Epithelial cell of prostate (primary cell): ENCODE data around the gene TRIM58.

ENCODE experiments used
- DNase-seq: peaks from one replicate; pipeline ENCODE4 v3.0.0-alpha.2; 2011; ENCODE audit warnings: low read depth, low spot score
- H3K27ac ChIP-seq: fragments of 450-650 bp; 2 replicates; pipeline ENCODE4 v1.5.1; 2017; ENCODE audit warnings: mild to moderate bottlenecking

Gene TRIM58, protein sequence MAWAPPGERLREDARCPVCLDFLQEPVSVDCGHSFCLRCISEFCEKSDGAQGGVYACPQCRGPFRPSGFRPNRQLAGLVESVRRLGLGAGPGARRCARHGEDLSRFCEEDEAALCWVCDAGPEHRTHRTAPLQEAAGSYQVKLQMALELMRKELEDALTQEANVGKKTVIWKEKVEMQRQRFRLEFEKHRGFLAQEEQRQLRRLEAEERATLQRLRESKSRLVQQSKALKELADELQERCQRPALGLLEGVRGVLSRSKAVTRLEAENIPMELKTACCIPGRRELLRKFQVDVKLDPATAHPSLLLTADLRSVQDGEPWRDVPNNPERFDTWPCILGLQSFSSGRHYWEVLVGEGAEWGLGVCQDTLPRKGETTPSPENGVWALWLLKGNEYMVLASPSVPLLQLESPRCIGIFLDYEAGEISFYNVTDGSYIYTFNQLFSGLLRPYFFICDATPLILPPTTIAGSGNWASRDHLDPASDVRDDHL

DNA sequence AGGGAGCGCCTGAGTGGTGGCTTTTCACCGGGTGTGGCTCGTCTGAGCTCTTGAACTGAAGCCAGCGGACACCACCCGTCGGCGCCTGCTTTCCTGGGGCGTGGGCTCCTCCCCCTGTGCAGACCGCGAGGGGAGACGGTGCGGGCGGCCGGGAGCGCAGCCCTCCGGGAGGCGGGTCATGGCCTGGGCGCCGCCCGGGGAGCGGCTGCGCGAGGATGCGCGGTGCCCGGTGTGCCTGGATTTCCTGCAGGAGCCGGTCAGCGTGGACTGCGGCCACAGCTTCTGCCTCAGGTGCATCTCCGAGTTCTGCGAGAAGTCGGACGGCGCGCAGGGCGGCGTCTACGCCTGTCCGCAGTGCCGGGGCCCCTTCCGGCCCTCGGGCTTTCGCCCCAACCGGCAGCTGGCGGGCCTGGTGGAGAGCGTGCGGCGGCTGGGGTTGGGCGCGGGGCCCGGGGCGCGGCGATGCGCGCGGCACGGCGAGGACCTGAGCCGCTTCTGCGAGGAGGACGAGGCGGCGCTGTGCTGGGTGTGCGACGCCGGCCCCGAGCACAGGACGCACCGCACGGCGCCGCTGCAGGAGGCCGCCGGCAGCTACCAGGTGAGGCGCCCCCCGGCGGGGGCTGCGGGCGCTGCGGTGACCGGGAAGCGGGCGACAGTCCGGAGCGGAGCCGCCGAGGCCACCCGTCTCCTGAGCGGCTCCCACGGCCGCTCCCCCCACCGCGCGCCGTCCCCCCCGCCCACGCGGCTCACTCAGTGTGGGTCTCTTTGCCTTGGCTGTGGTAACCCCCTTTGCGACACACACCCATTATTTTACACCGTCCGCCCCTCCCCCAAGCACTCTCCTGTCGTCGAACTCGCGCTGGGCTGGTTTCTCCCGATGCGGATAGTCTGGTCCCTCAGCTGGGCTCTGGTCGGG is at the start of gene TRIM58:
TRIM58 (plus strand) TSS at position 119 of the 916 bp plus-strand sequence; CDS start at position 179, 60 bp downstream.
- DNase-seq, result no peak
- H3K27ac ChIP-seq, result no peak within 1 kb of the TSS

DNA sequence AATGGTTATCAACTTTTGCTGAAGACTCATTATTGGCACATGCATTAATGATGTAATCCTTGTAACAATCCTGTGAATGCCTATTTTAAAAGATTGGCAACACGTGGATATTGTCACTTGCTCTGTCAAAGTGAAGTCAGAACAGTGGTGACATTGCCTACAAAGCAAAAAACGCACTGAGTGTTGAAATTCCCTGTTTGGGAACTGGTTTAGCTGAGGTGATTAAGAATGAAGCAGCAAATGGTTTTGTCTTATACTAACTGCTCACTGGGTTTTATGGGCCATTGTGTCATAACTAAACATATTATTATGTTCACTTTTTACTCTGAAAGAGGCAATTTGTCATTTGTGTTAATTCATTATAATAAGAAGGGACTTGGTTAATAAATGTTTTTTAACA is 44.4 kb upstream of the TRIM58 start:
- no peak for DNase-seq
- no peak overlapping the region for H3K27ac ChIP-seq

DNA sequence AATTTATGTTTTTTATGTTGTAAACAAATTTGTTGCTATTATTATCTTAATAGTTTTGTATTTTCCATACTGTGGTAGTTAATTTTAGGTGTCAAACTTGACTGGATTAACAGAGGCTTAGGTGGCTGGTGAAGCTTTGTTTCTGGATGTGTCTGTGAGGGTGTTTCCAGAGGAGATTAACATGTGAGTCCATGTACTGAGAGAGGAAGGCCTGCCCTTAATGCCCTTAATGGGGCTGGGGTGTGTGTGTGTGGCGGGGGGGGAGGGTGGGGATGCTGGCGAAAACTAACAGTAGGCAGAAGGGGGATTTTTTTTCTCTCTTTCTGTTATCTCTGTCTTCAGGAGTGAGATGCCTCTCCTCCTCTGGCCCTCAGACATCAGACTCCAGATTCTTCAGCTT is 34.9 kb upstream of the TRIM58 start:
- DNase-seq, result no peak
- H3K27ac ChIP-seq, result no peak overlapping the region

DNA sequence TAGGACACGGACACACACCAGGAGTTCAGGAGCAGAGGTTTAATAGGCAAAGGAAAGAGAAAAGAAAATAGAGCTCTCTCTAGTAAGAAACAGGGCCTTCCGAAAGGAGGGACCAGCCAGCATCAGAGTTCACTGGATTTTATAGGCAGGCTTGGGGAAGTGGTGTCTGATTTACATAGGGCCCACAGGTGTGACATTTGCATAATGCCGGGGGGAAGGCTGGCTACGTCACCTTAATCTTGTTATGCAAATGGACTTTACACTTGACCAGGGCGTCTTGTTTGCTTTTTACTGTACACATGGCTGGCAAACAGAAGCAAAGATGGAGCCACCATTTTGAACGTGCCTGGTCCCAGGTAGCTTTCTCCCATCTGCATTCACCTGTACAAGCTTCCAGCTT is 33.0 kb upstream of the TRIM58 start, which contains the start of gene OR14A16:
OR14A16 (minus strand) TSS at position 97 of the 400 bp plus-strand sequence. CDS start 8,390 bp downstream, outside the sequence.
- DNase-seq, result no peak
- no peak within 1 kb of the TSS for H3K27ac ChIP-seq

DNA sequence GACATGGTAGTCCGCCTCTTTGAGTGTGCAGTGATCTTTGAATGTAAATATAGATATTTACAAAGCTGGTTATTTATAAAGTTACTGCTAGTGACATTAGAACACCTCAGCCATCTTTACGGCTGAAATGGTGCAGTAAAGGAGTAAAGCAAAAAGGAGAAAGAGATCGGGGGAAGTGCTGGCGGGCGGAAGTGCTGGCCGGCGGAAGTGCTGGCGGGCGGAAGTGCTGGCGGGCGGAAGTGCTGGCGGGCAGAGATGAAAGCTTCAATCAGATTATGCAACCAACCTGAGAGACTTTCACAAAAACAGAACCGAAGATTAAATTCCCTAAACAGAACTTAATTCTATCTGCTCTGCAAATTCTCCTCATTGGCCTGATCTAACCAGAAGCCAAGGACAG is 31.6 kb upstream of the TRIM58 start:
- no peak for DNase-seq
- H3K27ac ChIP-seq, result no peak overlapping the region

DNA sequence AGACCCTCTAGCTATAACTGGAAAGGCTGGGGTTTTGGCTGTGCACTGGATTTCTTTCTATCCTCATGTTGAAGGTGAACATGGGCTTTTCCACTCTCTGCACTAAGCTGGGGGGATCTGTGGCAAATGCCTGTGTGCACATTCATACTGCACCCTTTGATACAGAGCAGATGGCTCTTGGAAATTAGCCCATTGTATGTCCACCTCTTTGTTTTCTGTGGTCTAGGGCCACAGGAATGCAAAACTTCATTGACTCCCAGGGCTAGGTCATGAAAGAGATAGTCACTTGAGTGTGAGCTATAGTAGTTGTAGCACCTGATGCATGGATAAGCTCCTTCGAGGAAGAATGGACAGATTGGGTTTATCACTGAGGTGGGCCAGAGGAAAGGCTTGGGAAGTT is 27.3 kb upstream of the TRIM58 start:
- no peak for DNase-seq
- no peak overlapping the region for H3K27ac ChIP-seq

DNA sequence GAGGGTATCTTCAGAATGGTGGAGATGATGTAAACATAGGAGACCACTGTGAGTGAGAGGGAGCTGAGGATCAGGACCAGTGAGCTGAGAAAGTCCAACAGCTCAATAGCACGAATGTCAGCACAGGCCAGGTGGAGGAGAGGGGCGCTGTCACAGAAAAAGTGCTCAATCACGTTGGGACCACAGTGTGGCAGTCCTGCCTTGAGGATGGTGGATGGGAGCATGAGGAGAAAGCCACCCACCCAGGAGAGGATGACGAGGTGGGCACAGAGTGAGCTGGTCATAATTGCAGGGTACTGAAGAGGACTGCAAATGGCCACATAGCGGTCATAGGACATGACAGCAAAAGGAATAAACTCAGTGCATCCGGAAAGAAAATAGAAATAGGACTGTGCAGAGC is 23.4 kb upstream of the TRIM58 start:
- no peak for DNase-seq
- no peak overlapping the region for H3K27ac ChIP-seq

DNA sequence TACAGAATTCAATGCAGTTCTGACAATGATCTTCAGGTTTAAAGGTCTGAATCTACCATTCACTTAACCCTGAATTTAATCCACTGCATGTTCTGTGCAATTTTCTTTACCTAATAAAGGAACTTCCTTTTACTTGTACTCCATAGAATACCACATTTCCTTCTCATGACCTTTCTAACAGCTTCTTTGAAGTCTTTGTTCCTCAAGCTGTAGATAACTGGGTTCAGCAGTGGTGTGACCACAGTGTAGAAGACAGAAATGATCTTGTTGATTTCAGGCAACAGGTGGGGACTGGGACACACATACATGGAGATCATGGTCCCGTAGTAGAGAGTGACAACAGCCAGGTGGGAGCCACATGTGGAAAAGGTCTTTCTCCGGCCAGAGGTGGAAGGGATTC is 16.2 kb upstream of the TRIM58 start:
- DNase-seq, result no peak
- H3K27ac ChIP-seq, result no peak overlapping the region

DNA sequence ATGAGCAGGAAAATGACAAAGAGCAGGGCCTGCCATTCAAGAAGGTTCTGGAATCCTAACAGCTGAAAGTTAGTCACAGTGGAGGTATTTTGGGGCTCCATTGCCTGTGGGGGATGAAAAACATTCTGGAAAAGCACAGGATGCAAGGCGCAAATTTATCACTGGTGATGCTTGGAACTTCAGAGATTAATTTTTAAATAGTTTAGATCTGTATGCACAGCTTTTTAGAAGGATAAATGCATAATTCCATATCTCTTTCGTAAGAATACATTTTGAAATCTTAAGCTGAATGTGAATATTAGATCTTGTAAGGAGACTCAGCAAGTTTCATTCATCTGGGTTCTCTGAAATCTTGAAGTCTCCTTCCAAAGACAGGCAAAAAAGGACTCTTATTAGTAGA is 15.2 kb upstream of the TRIM58 start, which contains the start of gene OR11L1:
OR11L1 (minus strand) TSS at position 101 of the 400 bp plus-strand sequence; CDS start at position 101, 0 bp downstream.
- no peak for DNase-seq

DNA sequence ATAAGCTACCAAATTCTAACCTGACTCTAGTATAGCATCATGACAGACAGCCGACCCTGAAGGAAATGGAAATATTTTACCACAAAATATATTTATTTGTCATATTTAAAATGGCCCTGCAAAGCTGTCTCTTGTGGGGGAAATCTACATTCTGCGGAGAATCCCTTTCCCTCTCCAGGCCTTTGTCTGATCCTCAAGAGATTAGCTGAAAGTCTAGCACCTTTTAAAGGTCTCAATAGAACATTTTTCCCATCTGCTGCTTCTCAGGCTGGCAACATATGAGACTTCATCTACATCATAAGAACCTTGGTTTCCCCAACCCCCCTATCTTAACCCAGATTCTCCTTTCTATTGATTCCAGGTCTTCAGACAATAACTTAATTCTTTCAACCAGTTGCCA is 13.6 kb upstream of the TRIM58 start:
- no peak overlapping the region for H3K27ac ChIP-seq
- no peak for DNase-seq

More for the DNA sequence above, 15.2 kb upstream of the TRIM58 start, which contains the start of gene OR11L1:
- H3K27ac ChIP-seq, result no peak within 1 kb of the TSS

DNA sequence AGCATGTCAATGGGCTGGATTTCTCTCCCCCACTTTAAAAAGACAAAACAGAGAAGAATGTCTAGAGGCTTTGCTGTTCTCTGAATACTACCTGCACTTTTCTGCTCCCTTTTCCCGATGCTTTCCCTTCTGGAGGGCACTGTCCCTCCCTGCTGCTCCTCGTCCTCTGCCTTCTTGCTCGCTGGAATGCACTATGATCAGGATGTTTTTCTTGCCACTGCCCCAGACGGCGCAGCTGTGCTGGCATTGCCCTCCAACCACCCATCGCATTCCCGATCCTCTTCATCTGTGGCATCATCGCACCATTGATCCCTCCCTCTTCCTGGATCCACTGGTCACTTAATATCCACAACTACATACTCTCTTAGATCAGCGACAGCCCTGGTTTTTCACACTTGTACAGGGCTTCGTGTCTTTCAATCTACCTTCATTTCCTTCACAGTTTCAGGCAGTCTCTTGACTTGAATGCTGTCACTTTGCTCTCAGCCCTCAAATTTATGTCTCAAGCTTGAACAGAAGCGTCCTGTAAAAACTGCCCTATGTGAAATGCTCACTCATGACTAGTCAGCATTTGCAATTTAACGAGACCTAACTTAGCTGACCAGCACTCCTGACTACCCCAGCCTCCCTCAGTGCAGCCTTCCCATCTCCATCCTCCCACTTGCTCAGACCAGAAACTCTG is 11.8 kb upstream of the TRIM58 start:
- H3K27ac ChIP-seq, result no peak overlapping the region
- no peak for DNase-seq

DNA sequence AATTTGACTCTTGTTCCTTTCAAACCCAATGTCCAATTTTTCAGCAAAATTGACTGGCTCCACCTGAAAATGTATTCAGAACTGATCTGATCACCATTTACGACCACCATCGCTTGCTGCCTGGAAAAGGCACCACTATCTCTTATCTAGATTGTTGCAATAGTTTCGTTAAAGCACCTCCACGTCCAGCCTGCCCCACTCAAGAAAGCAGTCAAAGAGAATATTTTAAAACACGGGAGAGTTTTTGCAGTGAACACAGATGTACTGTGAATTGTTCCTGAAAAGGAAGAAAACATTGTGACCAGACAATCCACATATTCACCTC is 11.3 kb upstream of the TRIM58 start:
- no peak overlapping the region for H3K27ac ChIP-seq
- no peak for DNase-seq

DNA sequence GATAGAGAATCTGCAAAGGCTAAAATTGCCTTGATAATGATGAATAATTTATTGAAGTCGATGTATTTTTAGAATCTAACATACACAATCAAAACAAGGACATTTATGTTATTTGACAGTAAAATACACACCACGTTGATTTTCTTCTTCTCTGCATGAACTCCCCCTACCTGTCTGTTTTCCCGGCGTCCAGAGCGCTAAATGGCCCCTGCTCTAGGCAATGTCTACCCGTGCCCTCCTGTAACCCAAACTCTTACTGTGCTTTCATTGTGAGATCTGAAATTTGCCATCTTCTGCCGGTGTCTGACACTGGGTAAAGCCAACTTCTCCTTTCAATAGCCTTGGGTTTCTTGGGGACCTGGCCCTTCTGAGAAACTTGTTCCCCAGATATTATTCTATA is 8.6 kb upstream of the TRIM58 start:
- no peak for DNase-seq
- H3K27ac ChIP-seq, result no peak overlapping the region

DNA sequence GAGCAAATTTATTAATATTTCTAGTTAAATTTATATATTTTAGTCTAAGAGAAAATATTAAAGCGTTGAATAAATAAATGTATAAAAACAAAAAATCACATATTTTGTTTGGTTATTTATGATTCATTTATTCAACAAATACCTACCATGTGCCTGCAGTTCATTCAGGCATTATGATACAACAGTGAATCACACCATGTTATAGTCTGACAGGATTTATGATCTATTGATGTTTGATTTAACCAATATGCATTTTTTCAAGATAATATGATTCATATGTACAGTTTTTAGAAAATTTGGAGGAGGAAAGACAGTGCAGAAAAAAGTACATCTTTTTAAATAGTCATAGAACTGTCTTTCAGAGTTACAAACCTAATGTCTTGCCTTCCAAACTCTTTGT is 7.4 kb upstream of the TRIM58 start:
- DNase-seq, result no peak
- no peak overlapping the region for H3K27ac ChIP-seq

DNA sequence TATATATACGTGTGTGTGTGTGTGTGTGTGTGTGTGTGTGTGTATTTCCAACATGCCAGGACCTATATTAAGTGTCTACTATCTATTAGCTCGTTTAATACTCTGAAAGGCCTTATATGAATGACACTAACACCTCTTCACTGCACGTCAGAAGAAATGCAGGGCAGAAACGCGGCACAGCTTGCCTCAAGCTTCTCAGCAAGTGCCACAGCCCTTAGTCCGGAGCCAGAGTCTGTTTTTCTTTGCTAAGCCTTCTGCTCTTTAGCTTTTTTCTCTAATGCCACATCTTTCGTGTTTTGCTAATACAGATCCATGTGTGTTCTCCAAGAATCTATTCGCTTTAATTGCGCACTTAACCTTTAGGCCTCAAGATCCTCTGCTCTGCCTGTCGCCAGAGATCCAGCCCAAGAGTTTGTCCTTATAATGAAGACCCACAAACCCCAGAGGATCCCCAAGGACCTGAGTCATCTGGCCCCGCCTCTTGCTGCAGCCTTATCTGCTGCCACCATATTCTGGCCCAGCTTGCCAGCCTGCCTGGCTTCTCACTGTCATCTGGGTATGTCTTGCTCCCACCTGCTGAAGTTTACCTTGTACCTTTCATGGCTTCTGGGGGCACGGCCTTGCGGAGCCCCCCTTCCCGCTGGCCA is 2.0 kb upstream of the TRIM58 start:
- H3K27ac ChIP-seq, result no peak overlapping the region
- DNase-seq, result no peak

DNA sequence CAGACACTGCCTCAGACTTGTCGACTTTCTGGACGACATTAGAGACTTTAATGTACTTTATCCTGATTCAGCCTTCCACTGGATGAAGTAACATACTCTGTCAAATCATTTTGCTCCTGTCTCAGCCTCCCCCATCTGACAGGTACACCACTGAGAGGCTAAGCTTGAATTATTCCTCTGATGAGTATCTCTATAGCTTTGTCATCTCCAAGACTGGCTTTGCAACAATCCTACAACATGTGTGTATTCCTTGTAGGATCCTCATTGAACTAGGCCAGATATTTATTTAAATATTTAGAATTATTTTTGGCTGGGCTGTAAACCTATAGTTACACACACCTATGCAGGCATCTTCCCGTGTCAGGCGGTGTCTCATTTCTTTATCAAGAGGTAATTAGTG is 1.1 kb upstream of the TRIM58 start:
- no peak overlapping the region for H3K27ac ChIP-seq
- no peak for DNase-seq

DNA sequence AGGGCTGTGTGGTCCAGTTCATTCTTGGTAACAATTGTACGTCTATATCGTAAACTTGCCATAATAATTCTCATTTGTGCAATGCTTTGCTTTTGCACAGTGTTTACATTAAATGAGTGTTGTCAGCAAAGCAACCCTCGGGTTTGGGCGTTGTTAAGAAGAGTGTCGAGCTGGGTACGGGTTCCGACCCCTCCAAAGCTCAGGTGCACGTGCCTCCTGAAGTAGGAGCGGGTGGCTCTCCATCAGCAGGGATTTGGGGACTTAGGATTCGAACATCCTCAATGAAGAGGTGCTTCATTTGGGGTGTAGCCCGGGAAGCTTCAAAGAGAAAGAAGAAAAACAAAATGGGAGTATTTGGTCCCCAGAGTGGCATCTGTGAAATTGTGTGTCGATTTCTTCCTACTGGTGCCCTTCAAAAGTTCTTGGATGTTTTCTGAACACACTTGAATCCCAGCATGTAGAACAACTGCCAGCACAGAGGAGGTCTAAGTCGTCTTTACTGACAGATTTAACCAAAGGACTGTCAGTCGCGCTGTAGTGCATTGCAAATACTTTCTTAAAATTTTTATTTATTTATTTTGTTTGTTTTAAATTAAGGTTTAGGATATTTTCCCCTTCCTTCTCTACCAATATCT is 1.1 kb downstream of the TRIM58 start:
- no peak overlapping the region for H3K27ac ChIP-seq
- no peak for DNase-seq

DNA sequence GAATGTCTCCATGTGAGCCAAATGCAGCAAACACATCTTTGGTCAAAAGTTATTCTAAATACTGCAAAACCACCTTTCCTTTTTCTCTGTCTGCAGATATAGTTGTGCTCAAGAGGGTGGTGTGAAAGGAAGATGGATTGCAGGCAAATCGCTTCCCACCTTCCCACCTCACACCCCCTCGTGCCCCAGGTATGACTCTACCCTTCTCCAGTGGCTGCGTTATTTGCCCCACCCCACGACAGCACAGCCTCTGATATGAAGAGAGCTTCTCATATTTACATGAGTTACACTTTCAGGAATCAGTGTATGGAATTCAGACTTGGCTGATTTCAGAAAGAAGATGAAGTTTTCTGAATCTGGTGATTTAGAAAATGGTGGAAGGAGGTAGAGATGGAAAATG is 5.8 kb downstream of the TRIM58 start:
- no peak for DNase-seq
- no peak overlapping the region for H3K27ac ChIP-seq

DNA sequence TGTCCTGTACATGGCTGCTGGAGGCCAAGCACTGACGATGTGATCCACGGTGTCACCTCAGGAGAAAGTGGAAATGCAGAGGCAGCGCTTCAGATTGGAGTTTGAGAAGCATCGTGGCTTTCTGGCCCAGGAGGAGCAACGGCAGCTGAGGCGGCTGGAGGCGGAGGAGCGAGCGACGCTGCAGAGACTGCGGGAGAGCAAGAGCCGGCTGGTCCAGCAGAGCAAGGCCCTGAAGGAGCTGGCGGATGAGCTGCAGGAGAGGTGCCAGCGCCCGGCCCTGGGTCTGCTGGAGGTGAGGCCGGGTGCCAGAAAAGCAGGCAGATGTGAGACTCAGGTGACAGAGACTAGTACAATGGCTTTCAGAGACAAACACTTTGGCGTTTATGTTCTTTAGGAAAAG is 7.7 kb downstream of the TRIM58 start:
- no peak overlapping the region for H3K27ac ChIP-seq
- DNase-seq, result no peak

DNA sequence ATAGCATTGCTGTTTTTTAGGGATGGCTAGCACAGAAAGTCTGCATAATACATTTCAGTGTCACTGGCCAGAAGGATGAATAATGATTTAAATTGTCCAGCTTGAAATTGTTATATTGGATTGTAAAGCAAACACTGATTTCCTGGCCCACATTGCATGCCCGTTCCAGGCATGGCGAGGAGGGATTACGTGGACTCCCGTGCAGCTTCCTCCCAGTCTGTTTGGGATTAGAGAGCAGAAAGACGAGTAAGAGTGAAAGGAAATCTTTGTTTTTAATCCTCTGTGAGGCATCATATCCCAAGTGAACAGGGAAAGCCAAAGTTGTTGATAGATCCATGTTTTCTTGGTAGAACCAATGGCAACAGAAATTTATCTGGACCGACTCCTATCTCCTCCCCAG is 8.4 kb downstream of the TRIM58 start:
- no peak for DNase-seq
- no peak overlapping the region for H3K27ac ChIP-seq
